CD14-positive monocyte (primary cell): ENCODE measurements around the gene GABBR1. TPM values are rescaled to one million over a fixed set of nuclear protein-coding genes. Genes with fewer than 3 reads are reported as not detected.

ENCODE experiments used
- DNase-seq, 3 donors: peaks; one replicate each; pipeline ENCODE4 v3.0.0-alpha.2; 2011 to 2022
- H2AFZ ChIP-seq: 2 replicates; pipeline ENCODE4 v1.6.0; 2012; ENCODE audit warnings: mild to moderate bottlenecking, low read depth, low read length, inconsistent platforms; ENCODE audit not compliant: insufficient read depth, poor library complexity, severe bottlenecking
- H3K27ac ChIP-seq, 2 donors: 1 replicate in 1 of 2; 2 replicates in 1 of 2; pipeline ENCODE4 v1.5.1; 2012 to 2013; ENCODE audit warnings: low read length in 2 of 2, control low read depth in 1 of 2, inconsistent platforms in 1 of 2, low read depth in 1 of 2, mild to moderate bottlenecking in 1 of 2
- H3K27me3 ChIP-seq, 2 donors: one replicate each; pipeline versions ENCODE4 v1.6.0 to v1.6.1; 2011 to 2013; ENCODE audit warnings: low read length in 2 of 2; ENCODE audit not compliant: control insufficient read depth in 2 of 2, insufficient read depth in 2 of 2
- H3K36me3 ChIP-seq, 2 donors: replicated peaks in 1 of 2; 1 replicate in 1 of 2; 2 replicates in 1 of 2; pipeline versions ENCODE4 v1.5.1 to v1.6.1; 2012 to 2013; ENCODE audit warnings: low read length in 2 of 2, control low read depth in 1 of 2, inconsistent platforms in 1 of 2, mild to moderate bottlenecking in 1 of 2; ENCODE audit not compliant: insufficient read depth in 2 of 2, control insufficient read depth in 1 of 2
- H3K4me1 ChIP-seq, 2 donors: 1 replicate in 1 of 2; 2 replicates in 1 of 2; pipeline versions ENCODE4 v1.5.1 to v1.6.1; 2012 to 2013; ENCODE audit warnings: low read length in 2 of 2, control low read depth in 1 of 2, inconsistent platforms in 1 of 2, mild to moderate bottlenecking in 1 of 2, moderate library complexity in 1 of 2; ENCODE audit not compliant: insufficient read depth in 2 of 2, control insufficient read depth in 1 of 2
- H3K4me2 ChIP-seq: replicated peaks from 2 replicates; pipeline ENCODE3; 2012; ENCODE audit warnings: low read length, moderate library complexity, mild to moderate bottlenecking; ENCODE audit not compliant: poor library complexity, severe bottlenecking; ENCODE audit errors: extremely low read depth
- H3K4me3 ChIP-seq, 3 experiments: fragments of 200-600 bp in 1 of 3; sonication (generic) in 1 of 3; replicated peaks in 1 of 3; 1 replicate in 2 of 3; 2 replicates in 1 of 3; pipeline ENCODE4 v1.5.1; 2011 to 2013; ENCODE audit warnings: low read length in 3 of 3, mild to moderate bottlenecking in 3 of 3, control low read depth in 2 of 3, low read depth in 2 of 3, inconsistent platforms in 1 of 3, moderate library complexity in 1 of 3
- H3K79me2 ChIP-seq: 2 replicates; pipeline ENCODE4 v1.6.0; 2012; ENCODE audit warnings: mild to moderate bottlenecking, control low read depth, inconsistent platforms, low read length, moderate library complexity; ENCODE audit not compliant: insufficient read depth
- H3K9ac ChIP-seq: 2 replicates; pipeline ENCODE4 v1.6.0; 2017; ENCODE audit warnings: low read length, mild to moderate bottlenecking; ENCODE audit not compliant: insufficient read depth, poor library complexity, severe bottlenecking
- H3K9me3 ChIP-seq, 2 donors: replicated peaks in 1 of 2; 1 replicate in 1 of 2; 2 replicates in 1 of 2; pipeline versions ENCODE4 v1.5.1 to v1.6.1; 2012 to 2013; ENCODE audit warnings: low read length in 2 of 2, control low read depth in 1 of 2; ENCODE audit not compliant: control insufficient read depth in 1 of 2, insufficient read depth in 1 of 2
- H4K20me1 ChIP-seq: 2 replicates; pipeline ENCODE4 v1.6.0; 2012; ENCODE audit warnings: mild to moderate bottlenecking, low read length, control low read depth, moderate library complexity; ENCODE audit not compliant: insufficient read depth
- H3K27ac Mint-ChIP-seq, 7 donors: one replicate each; pipeline ENCODE4 v1.8.0; 2020; ENCODE audit warnings: mild to moderate bottlenecking in 7 of 7, mixed read lengths in 7 of 7, moderate library complexity in 6 of 7, inconsistent platforms in 2 of 7
- H3K27me3 Mint-ChIP-seq, 3 donors: one replicate each; pipeline ENCODE4 v1.8.0; 2021 to 2022; ENCODE audit warnings: low read depth in 3 of 3, mild to moderate bottlenecking in 3 of 3, mixed read lengths in 3 of 3, moderate library complexity in 3 of 3, inconsistent platforms in 1 of 3
- H3K36me3 Mint-ChIP-seq, 2 donors: one replicate each; pipeline ENCODE4 v1.8.0; 2020; ENCODE audit warnings: mixed read lengths in 2 of 2, inconsistent platforms in 1 of 2, mild to moderate bottlenecking in 1 of 2
- H3K4me1 Mint-ChIP-seq: one replicate; pipeline ENCODE4 v1.8.0; 2020; ENCODE audit warnings: mild to moderate bottlenecking, mixed read lengths
- H3K4me3 Mint-ChIP-seq, 2 donors: one replicate each; pipeline ENCODE4 v1.8.0; 2020; ENCODE audit warnings: mild to moderate bottlenecking in 2 of 2, mixed read lengths in 2 of 2, moderate library complexity in 1 of 2
- H3K9me3 Mint-ChIP-seq, 7 donors: one replicate each; pipeline ENCODE4 v1.8.0; 2020 to 2022; ENCODE audit warnings: mixed read lengths in 7 of 7, mild to moderate bottlenecking in 6 of 7, moderate library complexity in 6 of 7, inconsistent platforms in 2 of 7
- WGBS: methylation state at CpG from one replicate; pipeline ENCODE4 v1.1.5; 2013; ENCODE audit warnings: missing lambda C conversion rate; ENCODE audit not compliant: insufficient coverage; 5-methylcytosine and 5-hydroxymethylcytosine counted together
- intact Hi-C, 2 donors: fragments of 100-400 bp; cut with micrococcal nuclease; formaldehyde crosslinking; loops; one replicate each; pipeline versions ENCODE4 v1.15.0 to v1.15.1; 2023
- polyA plus RNA-seq, 3 donors: library from polyadenylated mRNA; depleted of rRNA in 1 of 3; unstranded in 2 of 3; stranded (reverse) in 1 of 3; fragments of 300-500 nt in 2 of 3; fragments of >200 nt in 1 of 3; fragmentation: Illumina TruSeq in 2 of 3; gene quantifications; 1 replicate in 2 of 3; 2 replicates in 1 of 3; pipeline ENCODE4 v1.2.3, GENCODE V29; 2012 to 2021
- TF ChIP-seq, protein P1 (sequence below): fragments of 200-600 bp; IDR thresholded peaks from one replicate; pipeline ENCODE4 v1.8.0; 2022; ENCODE audit warnings: antibody characterized with exemption, mild to moderate bottlenecking

The GABBR1 gene
- polyA plus RNA-seq, 3 donors = 0.91 to 228 (median 1.8) TPM

DNA sequence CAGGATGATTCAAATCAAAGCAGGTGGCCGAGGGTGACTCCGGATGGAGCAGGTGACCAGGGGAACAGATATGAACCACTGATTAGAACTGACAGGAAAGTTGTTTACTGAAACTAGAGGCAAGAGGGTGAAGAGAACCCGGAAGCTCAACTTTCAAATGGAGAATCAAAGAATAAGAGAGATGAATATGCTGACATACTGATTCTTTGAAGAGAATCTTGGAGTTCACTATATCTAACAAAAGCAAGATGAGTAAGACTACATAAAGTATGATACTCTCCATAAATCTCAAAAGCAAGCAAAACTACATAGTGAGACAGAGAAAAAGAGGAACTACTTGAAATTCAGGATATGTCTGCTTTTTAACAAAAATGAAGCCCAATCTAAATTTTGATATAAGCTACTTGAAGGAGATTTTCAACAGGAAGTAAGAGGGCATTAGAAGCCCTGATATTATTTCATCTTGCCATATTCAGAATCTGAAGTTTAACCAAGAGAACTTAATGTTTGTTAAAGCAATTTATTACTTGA, 69.5 kb downstream of the GABBR1 start:
- Mint-ChIP-seq H3K4me3 (peak overlapping the region in 1 of 2 donors; percentile 50), H3K27ac (peak overlapping the region in 1 of 7 donors; percentile 48), H3K36me3 (no peaks in the 10 kb centered on the region), H3K4me1 (peaks cover 8% of the 10 kb centered on the region), H3K9me3 (peaks cover 0 to 3% (median 0%) of the 10 kb centered on the region in 7 donors), H3K27me3 (peaks cover 11 to 18% (median 15%) of the 10 kb centered on the region in 3 donors)
- no peaks in the 10 kb centered on the region for H3K9me3 ChIP-seq
- H3K36me3 ChIP-seq = no peaks in the 10 kb centered on the region
- WGBS = 0% methylated on average over 2 of the region's 3 CpGs
- no peak overlapping the region for H3K4me3 ChIP-seq
- no peak overlapping the region for H3K27ac ChIP-seq
- no peaks in the 10 kb centered on the region for H4K20me1 ChIP-seq
- no peaks in the 10 kb centered on the region for H3K4me1 ChIP-seq
- H2AFZ ChIP-seq = peak overlapping the region; percentile 26
- peaks cover 3 to 13% of the 10 kb centered on the region in 2 donors for H3K27me3 ChIP-seq
- H3K9ac ChIP-seq = no peak overlapping the region
- DNase-seq = no peak
- intact Hi-C loops = no loop called here
- no peak overlapping the region for H3K4me2 ChIP-seq
- no peaks in the 10 kb centered on the region for H3K79me2 ChIP-seq
- TF ChIP-seq, protein P1, sequence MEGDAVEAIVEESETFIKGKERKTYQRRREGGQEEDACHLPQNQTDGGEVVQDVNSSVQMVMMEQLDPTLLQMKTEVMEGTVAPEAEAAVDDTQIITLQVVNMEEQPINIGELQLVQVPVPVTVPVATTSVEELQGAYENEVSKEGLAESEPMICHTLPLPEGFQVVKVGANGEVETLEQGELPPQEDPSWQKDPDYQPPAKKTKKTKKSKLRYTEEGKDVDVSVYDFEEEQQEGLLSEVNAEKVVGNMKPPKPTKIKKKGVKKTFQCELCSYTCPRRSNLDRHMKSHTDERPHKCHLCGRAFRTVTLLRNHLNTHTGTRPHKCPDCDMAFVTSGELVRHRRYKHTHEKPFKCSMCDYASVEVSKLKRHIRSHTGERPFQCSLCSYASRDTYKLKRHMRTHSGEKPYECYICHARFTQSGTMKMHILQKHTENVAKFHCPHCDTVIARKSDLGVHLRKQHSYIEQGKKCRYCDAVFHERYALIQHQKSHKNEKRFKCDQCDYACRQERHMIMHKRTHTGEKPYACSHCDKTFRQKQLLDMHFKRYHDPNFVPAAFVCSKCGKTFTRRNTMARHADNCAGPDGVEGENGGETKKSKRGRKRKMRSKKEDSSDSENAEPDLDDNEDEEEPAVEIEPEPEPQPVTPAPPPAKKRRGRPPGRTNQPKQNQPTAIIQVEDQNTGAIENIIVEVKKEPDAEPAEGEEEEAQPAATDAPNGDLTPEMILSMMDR = no peak

DNA sequence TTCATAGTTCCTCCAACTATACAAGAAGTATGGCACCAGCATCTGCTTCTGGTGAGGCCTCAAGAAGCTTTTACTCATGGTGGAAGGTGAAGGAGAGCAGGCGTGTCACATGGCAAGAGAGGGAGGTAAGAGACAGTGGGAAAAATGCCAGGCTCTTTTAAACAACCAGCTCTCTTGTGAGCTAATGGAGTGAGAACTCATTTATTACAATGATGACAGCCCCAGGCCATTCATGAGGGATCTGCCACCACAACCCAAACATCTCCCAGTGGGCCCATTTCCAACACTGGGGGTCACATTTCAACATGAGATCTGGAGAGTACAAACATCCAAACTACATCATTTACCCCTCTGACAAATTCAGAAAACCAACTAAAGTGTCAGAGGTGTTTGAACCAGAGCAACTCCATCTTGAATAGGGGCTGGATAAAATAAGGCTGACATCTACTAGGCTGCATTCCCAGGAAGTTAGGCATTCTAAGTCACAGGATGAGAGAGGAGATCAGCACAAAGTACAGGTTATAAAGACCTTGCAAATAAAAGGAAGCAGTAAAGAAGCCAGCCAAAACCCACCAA, 71.3 kb downstream of the GABBR1 start:
- Histone ChIP-seq H3K36me3 (no peaks in the 10 kb centered on the region), H3K4me3 (no peak overlapping the region), H3K4me1 (no peaks in the 10 kb centered on the region), H3K79me2 (no peaks in the 10 kb centered on the region), H3K27me3 (peaks cover 3 to 13% of the 10 kb centered on the region in 2 donors), H3K9me3 (no peaks in the 10 kb centered on the region), H3K9ac (no peak overlapping the region), H4K20me1 (no peaks in the 10 kb centered on the region), H3K4me2 (no peak overlapping the region), H2AFZ (no peak overlapping the region), H3K27ac (no peak overlapping the region)
- H3K27ac Mint-ChIP-seq = no peak overlapping the region
- H3K27me3 Mint-ChIP-seq = peaks cover 14 to 19% (median 18%) of the 10 kb centered on the region in 3 donors
- H3K36me3 Mint-ChIP-seq = no peaks in the 10 kb centered on the region
- DNase-seq = no peak
- H3K4me1 Mint-ChIP-seq = peaks cover 5% of the 10 kb centered on the region
- TF ChIP-seq, protein P1 = no peak
- intact Hi-C loops = no loop called here
- no CpG with 5 or more reads among the region's 1 CpG for WGBS
- H3K9me3 Mint-ChIP-seq = peaks cover 0 to 2% (median 0%) of the 10 kb centered on the region in 7 donors
- H3K4me3 Mint-ChIP-seq = no peak overlapping the region
